IPS-18c (cell line): ENCODE measurements around the gene PLB1.

ENCODE experiments used
- H3K4me3 ChIP-seq: 2 replicates; pipeline ENCODE4 v1.7.0; 2013; ENCODE audit warnings: low read depth, mild to moderate bottlenecking, low read length, moderate library complexity; ENCODE audit not compliant: insufficient read depth
- H3K9me3 ChIP-seq: one replicate; pipeline ENCODE4 v1.6.1; 2013; ENCODE audit warnings: mild to moderate bottlenecking, low read length, moderate library complexity; ENCODE audit not compliant: control insufficient read depth, insufficient read depth

PLB1 gene

GRCh38 chr2:28515176-28515751 is 19.4 kb downstream of the PLB1 start:
- H3K9me3 ChIP-seq: no peaks in the 10 kb centered on the region
- H3K4me3 ChIP-seq: no peak overlapping the region

- no peaks in the 10 kb centered on the region for H3K9me3 ChIP-seq
- no peak overlapping the region for H3K4me3 ChIP-seq
Observed at GRCh38 chr2:28516430-28516829, 20.6 kb downstream of the PLB1 start.

DNA sequence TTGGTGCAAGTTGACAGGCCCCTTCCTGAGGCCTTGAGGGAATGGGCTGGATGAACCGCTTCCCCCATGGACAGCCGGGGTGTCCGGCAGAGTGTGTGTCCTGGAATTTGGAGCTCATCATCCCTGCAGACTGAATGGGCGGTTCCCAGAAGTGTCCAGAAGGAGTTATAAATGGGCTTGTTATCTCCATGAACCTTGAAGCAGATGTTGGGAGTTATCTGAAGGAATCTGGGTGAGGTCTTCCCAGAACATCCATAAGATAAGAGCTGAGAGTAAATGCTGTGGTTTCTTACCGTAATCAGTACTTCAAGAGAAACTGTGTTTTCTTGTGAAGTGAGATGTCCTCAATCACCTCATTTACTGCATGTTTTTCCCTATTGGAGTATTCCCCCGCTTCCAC is 21.1 kb downstream of the PLB1 start:
- Histone ChIP-seq H3K4me3 (no peak overlapping the region), H3K9me3 (no peaks in the 10 kb centered on the region)

GRCh38 chr2:28521663-28522062 is 25.8 kb downstream of the PLB1 start:
- Histone ChIP-seq H3K9me3 (no peaks in the 10 kb centered on the region), H3K4me3 (no peak overlapping the region)

DNA sequence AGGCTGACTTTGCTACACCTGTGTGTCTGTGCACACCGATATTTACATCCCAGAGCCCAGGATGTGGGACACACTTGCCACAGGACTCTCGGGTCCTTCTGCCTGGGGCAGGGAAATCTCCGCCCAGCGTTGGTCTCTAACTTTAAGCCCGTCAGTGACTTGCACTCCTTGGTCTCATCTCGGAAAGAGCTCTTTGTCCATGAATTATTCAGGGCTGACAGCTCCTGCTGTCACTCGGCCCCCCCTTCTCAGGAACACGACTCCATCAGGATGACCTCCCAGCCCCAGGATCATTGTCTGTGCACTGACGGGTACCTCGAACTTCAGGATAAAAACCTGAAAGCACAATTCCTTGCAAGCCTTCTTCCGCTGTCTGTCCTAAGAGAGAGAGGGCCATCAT is 26.6 kb downstream of the PLB1 start:
- no peaks in the 10 kb centered on the region for H3K9me3 ChIP-seq
- no peak overlapping the region for H3K4me3 ChIP-seq

- Histone ChIP-seq H3K4me3 (no peak overlapping the region), H3K9me3 (no peaks in the 10 kb centered on the region)
Observed at GRCh38 chr2:28523902-28524301, 28.0 kb downstream of the PLB1 start.

DNA sequence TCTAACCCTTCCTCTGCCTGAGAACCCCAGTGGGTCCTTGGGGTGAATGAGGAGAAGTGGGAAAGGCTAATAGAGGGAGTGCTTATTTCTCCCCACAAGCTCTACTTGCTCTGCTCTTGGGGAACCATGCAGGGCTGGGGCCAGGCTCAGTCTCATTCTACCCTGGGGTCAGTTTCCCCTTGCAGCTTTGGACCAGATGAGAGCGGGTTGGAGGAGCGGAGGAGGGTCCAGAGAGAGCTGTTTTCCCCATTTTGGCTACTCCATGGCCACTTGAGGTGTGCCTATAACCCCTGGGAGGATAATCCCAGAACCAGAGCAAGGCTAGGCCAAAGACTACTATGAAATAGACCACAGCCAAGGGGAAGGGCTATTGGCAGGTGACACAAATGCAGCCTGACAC is 29.6 kb downstream of the PLB1 start:
- no peaks in the 10 kb centered on the region for H3K9me3 ChIP-seq
- H3K4me3 ChIP-seq: no peak overlapping the region

DNA sequence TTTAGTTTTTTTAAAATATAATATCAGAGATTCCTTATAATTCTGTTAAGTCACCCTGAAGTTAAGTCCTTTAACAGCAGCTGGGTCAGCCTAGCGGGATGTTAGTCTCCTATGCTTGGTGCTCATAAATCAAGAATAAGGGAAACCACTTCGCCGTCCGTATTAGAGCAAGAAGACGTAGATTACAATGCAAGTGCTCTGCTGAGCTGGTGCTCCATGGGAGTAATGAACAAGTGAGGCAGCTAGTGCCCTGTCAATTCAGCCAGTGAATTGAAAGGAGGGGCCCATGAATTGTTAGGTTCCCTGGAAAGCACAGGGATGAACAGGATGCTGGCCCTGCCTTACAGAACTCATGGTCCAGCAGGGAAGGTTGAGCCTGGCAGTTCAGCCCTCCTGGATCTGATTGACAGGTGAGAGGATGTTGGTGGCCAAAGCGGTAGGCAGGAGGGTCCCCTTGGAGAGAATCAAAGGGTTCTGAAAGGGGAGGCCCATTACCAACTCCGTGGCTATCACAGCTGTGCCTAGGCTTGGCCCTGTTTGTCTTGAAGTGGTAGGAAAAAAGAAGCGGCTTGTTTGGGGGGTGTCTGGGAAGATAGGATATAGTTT is 30.8 kb downstream of the PLB1 start:
- Histone ChIP-seq H3K4me3 (no peak overlapping the region), H3K9me3 (no peaks in the 10 kb centered on the region)

DNA sequence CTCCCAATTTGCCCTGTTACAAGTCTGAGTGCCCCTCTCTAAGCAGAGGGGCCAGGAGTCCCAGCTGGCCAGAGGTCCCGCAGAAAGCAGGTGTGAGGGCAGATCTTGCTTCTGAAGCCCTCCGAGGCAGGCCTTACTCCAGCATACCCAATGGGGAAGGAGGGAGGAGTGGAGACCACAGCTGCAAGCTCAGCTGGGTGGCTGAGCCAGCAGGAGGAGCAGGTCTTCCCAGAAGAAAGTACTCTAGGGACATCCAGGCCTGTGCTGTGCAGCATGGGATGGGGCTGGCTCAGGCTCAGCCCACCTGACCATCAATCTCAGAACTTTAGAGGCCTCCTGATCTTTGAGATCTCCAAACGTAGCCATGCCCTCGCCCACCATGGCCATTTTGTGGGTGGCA is 31.3 kb downstream of the PLB1 start:
- no peak overlapping the region for H3K4me3 ChIP-seq
- no peaks in the 10 kb centered on the region for H3K9me3 ChIP-seq

GRCh38 chr2:28528206-28528605 is 32.3 kb downstream of the PLB1 start:
- Histone ChIP-seq H3K9me3 (no peaks in the 10 kb centered on the region), H3K4me3 (no peak overlapping the region)

GRCh38 chr2:28530782-28531181 is 34.9 kb downstream of the PLB1 start:
- no peaks in the 10 kb centered on the region for H3K9me3 ChIP-seq

GRCh38 chr2:28532399-28532798 is 36.5 kb downstream of the PLB1 start:
- no peaks in the 10 kb centered on the region for H3K9me3 ChIP-seq
- no peak overlapping the region for H3K4me3 ChIP-seq

More at GRCh38 chr2:28530782-28531181, 34.9 kb downstream of the PLB1 start:
- H3K4me3 ChIP-seq: no peak overlapping the region

GRCh38 chr2:28533044-28533680 is 37.3 kb downstream of the PLB1 start:
- H3K4me3 ChIP-seq: no peak overlapping the region
- no peaks in the 10 kb centered on the region for H3K9me3 ChIP-seq

DNA sequence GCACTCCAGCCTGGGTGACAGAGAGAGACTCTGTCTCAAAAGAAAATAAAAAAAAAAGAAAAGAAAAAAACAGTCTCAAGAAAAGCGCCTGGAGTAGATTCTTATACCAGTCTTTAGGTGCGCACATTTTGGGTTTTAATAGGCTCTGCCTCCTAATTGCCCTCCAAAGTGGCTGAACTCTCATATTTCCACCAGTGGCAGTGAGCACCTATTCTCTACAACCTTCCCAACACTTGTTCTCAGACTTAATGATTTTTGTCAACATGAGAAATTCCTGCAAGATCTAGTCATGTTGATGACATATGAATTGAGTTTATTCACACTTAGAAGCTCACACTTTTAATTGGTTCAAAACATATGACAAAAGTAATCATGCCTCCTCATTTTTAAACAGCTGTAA is 39.0 kb downstream of the PLB1 start:
- no peak overlapping the region for H3K4me3 ChIP-seq
- no peaks in the 10 kb centered on the region for H3K9me3 ChIP-seq

DNA sequence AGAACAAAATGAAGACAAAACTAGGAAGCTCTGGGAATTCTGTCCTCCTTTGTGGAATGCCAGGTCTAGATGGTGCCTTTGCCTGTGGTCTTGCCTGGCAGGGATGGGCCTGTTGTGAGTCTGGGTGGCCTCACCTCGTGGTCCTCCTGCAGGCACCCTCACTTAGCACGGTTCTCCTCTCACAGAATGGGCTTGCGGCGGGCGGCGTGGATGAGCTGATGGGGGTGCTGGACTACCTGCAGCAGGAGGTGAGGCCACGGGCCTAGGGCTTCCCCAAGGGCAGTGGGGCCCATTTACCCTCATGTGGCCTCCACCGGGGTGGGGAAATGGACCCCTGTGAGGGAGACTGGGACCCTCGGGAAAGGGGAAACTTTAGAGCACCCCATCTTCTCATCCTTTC is 42.3 kb downstream of the PLB1 start:
- H3K9me3 ChIP-seq: no peaks in the 10 kb centered on the region
- no peak overlapping the region for H3K4me3 ChIP-seq

DNA sequence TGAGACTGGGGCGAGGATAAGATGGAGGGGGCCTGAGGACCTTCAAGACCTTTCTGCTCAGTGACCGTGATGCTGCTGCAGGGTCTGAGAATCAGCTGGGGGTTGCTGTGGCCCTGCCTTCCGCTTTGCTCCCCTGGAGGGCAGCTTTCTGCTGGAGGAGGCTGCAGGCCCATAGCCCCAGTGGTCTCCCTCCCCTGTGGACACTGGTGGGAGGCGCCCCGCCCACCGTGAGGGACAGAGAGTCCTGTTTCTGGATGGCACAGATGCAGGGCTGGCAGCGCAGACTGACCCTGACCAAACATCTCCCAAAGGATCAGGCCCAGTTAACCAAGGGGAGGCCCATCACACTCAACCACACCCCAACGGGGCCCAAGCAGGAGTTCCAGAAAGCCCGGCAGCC is 42.8 kb downstream of the PLB1 start:
- Histone ChIP-seq H3K4me3 (no peak overlapping the region), H3K9me3 (no peaks in the 10 kb centered on the region)

- Histone ChIP-seq H3K4me3 (no peak overlapping the region), H3K9me3 (no peaks in the 10 kb centered on the region)
Observed at GRCh38 chr2:28539118-28539541, 43.3 kb downstream of the PLB1 start.

DNA sequence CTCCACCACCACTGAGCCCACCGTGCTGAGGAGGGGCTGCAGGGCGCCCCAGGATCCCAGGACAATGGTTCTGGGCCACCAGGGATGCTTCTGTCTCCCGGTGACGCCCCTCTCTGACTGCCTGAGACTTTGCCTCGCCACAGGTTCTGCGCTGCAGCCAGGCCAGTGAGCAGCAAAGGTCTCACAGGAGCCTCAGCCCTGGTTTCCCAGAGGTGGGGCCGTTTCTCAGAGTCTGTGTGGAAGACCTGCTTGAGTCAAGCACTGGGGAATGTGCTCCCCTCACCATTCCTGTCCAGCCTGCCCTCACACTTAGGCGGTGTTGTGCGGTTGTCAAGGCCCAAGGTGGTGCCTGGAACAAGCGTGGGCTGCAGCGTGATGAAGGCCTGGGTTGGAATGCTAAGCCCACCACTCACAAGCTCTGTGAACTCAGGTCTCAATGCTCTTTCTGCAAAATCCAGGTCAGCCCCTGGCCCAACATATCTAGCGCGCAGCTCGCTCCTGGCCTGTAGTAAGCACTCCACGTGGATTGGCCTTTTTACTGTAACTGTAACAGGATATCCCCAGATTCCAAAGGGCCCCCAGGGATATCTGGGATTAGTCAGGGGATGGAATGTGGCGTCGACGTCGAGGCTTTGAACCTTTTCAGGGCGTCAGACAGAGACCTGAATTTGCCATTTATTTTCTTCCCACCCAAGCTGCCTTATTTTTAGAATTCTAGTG is 47.6 kb downstream of the PLB1 start:
- no peak overlapping the region for H3K4me3 ChIP-seq
- H3K9me3 ChIP-seq: no peaks in the 10 kb centered on the region
